CD4-positive, alpha-beta T cell treated with Interleukin-6 at 100 ng/mL for 8 hours (primary cell): Measurements from ENCODE around the gene FLNA.
"Not testable (repeated sequence)": the region's sequence is repeated elsewhere in the genome, so short reads cannot be mapped to it uniquely, and the experiment has no call there.

ENCODE experiments used
- DNase-seq: peaks from one replicate; pipeline ENCODE4 v3.0.0-alpha.2; 2020; ENCODE audit warnings: mixed read lengths, low spot score

FLNA gene

GRCh38 chrX:154305541-154306205 is 68.8 kb downstream of the FLNA start:
- no peak for DNase-seq

GRCh38 chrX:154304846-154305245 is 69.6 kb downstream of the FLNA start:
- no peak for DNase-seq

- DNase-seq, result no peak
Measured at GRCh38 chrX:154303476-154303875, 71.0 kb downstream of the FLNA start.

- DNase-seq, result not testable (repeated sequence)
Measured at GRCh38 chrX:154302998-154303397, 71.4 kb downstream of the FLNA start.

- no peak for DNase-seq
Measured at GRCh38 chrX:154300816-154301215, 73.6 kb downstream of the FLNA start.
